Measurements from ENCODE around the gene FIGNL1. TPM values are rescaled to one million over a fixed set of nuclear protein-coding genes. Genes with fewer than 3 reads are reported as not detected.

The FIGNL1 gene
- total and polyA plus RNA-seq, 12 donors, result 4.0 to 14.7 (median 7.8) TPM

DNA sequence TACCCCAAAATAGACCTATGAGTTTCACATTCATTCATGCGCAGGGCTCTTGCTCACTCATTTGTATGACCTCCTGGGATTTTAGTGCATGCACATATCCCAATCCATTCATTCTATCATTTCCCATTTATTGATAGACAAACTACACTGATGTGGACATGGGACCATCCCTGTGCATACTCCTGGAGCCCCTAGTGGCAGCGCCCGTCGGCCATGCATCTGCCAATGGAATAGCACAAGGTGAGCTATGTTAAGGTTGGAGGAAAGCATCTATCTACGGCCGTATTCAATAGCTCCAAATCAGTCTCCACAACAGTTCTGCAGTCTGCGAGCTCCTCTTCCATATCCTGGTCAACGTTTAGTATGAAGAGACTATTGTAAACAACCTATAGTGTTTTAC is 31.7 kb upstream of the FIGNL1 start:
- H3K27me3 ChIP-seq, result no peaks in the 10 kb centered on the region
- no peak for TF ChIP-seq POLR2A (IDR thresholded peaks at IDR 0.05)
- TF ChIP-seq, protein P1, sequence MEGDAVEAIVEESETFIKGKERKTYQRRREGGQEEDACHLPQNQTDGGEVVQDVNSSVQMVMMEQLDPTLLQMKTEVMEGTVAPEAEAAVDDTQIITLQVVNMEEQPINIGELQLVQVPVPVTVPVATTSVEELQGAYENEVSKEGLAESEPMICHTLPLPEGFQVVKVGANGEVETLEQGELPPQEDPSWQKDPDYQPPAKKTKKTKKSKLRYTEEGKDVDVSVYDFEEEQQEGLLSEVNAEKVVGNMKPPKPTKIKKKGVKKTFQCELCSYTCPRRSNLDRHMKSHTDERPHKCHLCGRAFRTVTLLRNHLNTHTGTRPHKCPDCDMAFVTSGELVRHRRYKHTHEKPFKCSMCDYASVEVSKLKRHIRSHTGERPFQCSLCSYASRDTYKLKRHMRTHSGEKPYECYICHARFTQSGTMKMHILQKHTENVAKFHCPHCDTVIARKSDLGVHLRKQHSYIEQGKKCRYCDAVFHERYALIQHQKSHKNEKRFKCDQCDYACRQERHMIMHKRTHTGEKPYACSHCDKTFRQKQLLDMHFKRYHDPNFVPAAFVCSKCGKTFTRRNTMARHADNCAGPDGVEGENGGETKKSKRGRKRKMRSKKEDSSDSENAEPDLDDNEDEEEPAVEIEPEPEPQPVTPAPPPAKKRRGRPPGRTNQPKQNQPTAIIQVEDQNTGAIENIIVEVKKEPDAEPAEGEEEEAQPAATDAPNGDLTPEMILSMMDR (IDR thresholded peaks at IDR 0.05), result no peak
- no peaks in the 10 kb centered on the region for H3K36me3 ChIP-seq (replicated peaks in 1 of 2)
- H3K9me3 ChIP-seq (replicated peaks in 1 of 3), result no peaks in the 10 kb centered on the region
- no peaks in the 10 kb centered on the region for H3K4me1 ChIP-seq (replicated peaks in 1 of 2)
- DNase-seq, result no peak
- 89 to 93% (median 91%) methylated on average over 8 of the region's 8 CpGs for WGBS, 4 donors
- H3K27ac ChIP-seq, result no peak overlapping the region
- intact Hi-C loops (cut with DNase I), result no loop called here
- H3K4me3 ChIP-seq, result no peak overlapping the region

DNA sequence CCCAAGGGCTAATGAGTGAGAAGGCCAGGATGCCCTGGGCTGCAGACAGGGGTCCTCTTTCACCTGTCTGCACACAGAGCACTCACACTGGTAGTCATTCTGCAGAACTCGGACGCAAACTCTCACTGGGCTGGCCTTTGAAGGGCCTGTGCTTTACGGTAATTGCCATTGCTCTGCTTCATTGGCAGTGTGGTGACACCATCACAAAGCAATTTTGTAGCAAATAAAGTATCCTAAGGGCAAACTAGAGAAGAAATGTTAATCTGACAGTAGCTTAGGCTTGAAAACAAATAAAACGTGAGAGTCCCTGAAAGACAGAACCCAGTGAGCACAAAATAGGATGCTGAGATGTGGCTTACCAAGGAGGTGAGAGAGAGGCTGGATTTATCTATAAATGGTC is 30.6 kb upstream of the FIGNL1 start:
- DNase-seq, result no peak
- no peak for TF ChIP-seq POLR2A (IDR thresholded peaks at IDR 0.05)
- TF ChIP-seq, protein P1 (IDR thresholded peaks at IDR 0.05), result no peak
- 43 to 70% (median 54%) methylated on average over 3 to 4 of the region's 4 CpGs for WGBS, 4 donors
- no peaks in the 10 kb centered on the region for H3K36me3 ChIP-seq (replicated peaks in 1 of 2)
- intact Hi-C loops (cut with DNase I), result no loop called here
- no peaks in the 10 kb centered on the region for H3K9me3 ChIP-seq (replicated peaks in 1 of 3)
- no peaks in the 10 kb centered on the region for H3K27me3 ChIP-seq
- no peak overlapping the region for H3K4me3 ChIP-seq
- H3K27ac ChIP-seq, result peak overlapping the region in 1 of 5 donors; percentile 14
- H3K4me1 ChIP-seq (replicated peaks in 1 of 2), result no peaks in the 10 kb centered on the region

DNA sequence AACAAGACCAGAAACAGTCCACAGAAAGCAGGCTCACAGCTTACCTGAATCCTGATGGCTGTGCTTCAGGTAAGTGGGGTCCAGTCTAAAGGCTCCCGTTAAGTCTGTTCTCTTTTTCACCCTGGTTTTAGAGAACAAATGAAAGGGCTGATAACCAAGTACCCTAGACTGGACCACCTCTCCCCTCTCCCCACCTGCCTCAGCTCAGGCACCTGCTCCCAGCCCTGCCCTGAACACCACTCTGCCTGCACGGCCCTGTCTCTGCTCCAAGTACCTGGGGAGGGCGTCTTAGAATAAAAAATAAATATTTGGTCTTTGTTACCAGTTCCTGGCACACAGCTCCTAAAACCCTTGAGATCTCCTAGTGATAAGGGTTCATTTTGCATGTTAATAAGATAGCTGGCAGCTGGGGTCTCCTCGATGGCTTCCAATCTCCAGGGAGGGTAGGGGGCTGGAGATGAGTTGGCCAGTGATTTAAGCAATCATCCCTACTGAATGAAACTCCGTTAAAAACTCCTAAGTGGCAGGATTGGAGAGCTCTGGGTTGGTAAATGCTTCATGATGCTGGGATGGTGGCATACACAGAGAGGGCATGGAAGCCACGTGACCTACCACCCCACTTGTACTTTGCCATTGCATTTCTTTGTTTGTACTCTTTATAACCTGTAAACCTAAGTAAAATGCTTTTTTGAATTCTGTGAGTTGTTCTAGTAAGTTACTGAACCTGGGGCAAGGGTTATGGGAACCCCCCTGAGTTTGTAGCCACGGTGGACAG is 29.8 kb upstream of the FIGNL1 start:
- WGBS, 4 donors, result 79 to 92% (median 87%) methylated on average over 7 of the region's 7 CpGs
- no peaks in the 10 kb centered on the region for H3K27me3 ChIP-seq
- TF ChIP-seq, protein P1 (IDR thresholded peaks at IDR 0.05), result no peak
- no peak for TF ChIP-seq POLR2A (IDR thresholded peaks at IDR 0.05)
- intact Hi-C loops (cut with DNase I), result loop anchor here in 1 of 2 donors (10.0 kb wide), 2 partner anchors 585 to 675 kb away; no protein-coding TSS in a partner anchor
- peak overlapping the region in 1 of 5 donors; percentile 14 for H3K27ac ChIP-seq
- no peaks in the 10 kb centered on the region for H3K36me3 ChIP-seq (replicated peaks in 1 of 2)
- no peaks in the 10 kb centered on the region for H3K9me3 ChIP-seq (replicated peaks in 1 of 3)
- no peaks in the 10 kb centered on the region for H3K4me1 ChIP-seq (replicated peaks in 1 of 2)
- no peak overlapping the region for H3K4me3 ChIP-seq
- DNase-seq, result no peak

DNA sequence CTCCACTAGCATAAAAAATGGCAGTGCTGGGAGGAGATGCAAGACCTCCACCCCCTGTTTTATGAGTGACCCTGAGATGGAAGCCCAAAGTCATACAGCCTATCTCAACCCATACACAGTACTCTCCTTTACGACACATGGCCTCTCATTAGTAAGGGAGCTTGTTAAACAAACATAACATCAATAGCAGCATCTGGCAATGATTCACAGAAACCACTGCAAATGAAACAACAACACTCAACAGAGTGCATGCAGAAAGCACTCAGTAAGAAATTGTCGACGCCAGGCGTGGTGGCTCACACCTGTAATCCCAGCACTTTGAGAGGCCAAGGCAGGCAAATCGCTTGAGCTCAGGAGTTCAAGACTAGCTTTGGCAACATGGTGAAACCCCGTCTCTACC is 27.5 kb upstream of the FIGNL1 start:
- H3K27ac ChIP-seq, result no peak overlapping the region
- no peak overlapping the region for H3K4me3 ChIP-seq
- H3K4me1 ChIP-seq (replicated peaks in 1 of 2), result no peaks in the 10 kb centered on the region
- TF ChIP-seq POLR2A (IDR thresholded peaks at IDR 0.05), result no peak
- TF ChIP-seq, protein P1 (IDR thresholded peaks at IDR 0.05), result no peak
- H3K9me3 ChIP-seq (replicated peaks in 1 of 3), result no peaks in the 10 kb centered on the region
- intact Hi-C loops (cut with DNase I), result loop anchor here in 1 of 2 donors (10.0 kb wide), 2 partner anchors 587 to 677 kb away; no protein-coding TSS in a partner anchor
- WGBS, 4 donors, result 79 to 96% (median 84%) methylated on average over 5 to 6 of the region's 6 CpGs
- H3K27me3 ChIP-seq, result no peaks in the 10 kb centered on the region
- no peak for DNase-seq
- H3K36me3 ChIP-seq (replicated peaks in 1 of 2), result no peaks in the 10 kb centered on the region

Data from adrenal gland (tissue), 12 donors.